ENCODE results near the gene ZFYVE28.

GRCh38 chr4:2318885-2319284 is 99.6 kb downstream of the ZFYVE28 start:
- TF ChIP-seq POLR2A (IDR thresholded peaks at IDR 0.05) (no peak), CTCF (IDR thresholded peaks at IDR 0.05) (no peak), POLR2AphosphoS5 (IDR thresholded peaks at IDR 0.05) (no peak)
